Lower leg skin (tissue), 4 donors: ENCODE data around the gene TBCD. TPM values are rescaled to one million over a fixed set of nuclear protein-coding genes. Genes with fewer than 3 reads are reported as not detected.

Source experiments
- DNase-seq, 2 donors: peaks; one replicate each; pipeline ENCODE4 v3.0.0-alpha.2; 2019; ENCODE audit warnings: low spot score in 2 of 2
- H3K4me3 ChIP-seq: fragments of 200-600 bp; sonication (generic); 2 replicates; pipeline ENCODE4 v1.5.1; 2017; ENCODE audit warnings: mild to moderate bottlenecking, low read depth; ENCODE audit not compliant: poor library complexity, severe bottlenecking
- CTCF ChIP-seq, 3 donors: fragments of 450-650 bp; IDR thresholded peaks; one replicate each; pipeline ENCODE4 v1.5.1; 2016; ENCODE audit warnings: antibody characterized with exemption in 3 of 3, mild to moderate bottlenecking in 3 of 3, moderate library complexity in 2 of 3
- POLR2A ChIP-seq, 2 donors: fragments of 450-650 bp; IDR thresholded peaks; one replicate each; pipeline ENCODE4 v1.6.1; 2016 to 2017; ENCODE audit warnings: antibody characterized with exemption in 2 of 2, mild to moderate bottlenecking in 1 of 2, moderate library complexity in 1 of 2
- WGBS, 2 donors: methylation state at CpG; one replicate each; pipeline ENCODE4 v1.1.5; 2018; 5-methylcytosine and 5-hydroxymethylcytosine counted together
- intact Hi-C: fragments of 100-400 bp; cut with DNase I; formaldehyde crosslinking; loops from one replicate; pipeline ENCODE4 v1.15.0; 2023; ENCODE audit warnings: low total_unique reads
- total RNA-seq, 4 donors: library from RNA; depleted of rRNA; stranded (reverse); fragments of >200 nt; gene quantifications; one replicate each; pipeline ENCODE4 v1.1.0, GENCODE V29; 2016

TBCD gene
- total RNA-seq, 4 donors from 2014 or later: 38.7 to 73.4 (median 51.5) TPM

GRCh38 chr17:82807101-82807500 is 55.2 kb downstream of the TBCD start:
- no peak for DNase-seq
- no peak overlapping the region for H3K4me3 ChIP-seq
- 77 to 79% methylated on average over 9 of the region's 9 CpGs for WGBS, 2 donors
- no peak for TF ChIP-seq POLR2A (IDR thresholded peaks at IDR 0.05)
- no peak for TF ChIP-seq CTCF (IDR thresholded peaks at IDR 0.05)
- intact Hi-C loops: no loop called here

- no peak for TF ChIP-seq CTCF (IDR thresholded peaks at IDR 0.05)
- TF ChIP-seq POLR2A (IDR thresholded peaks at IDR 0.05): no peak
- DNase-seq: no peak
- 86 to 89% methylated on average over 21 of the region's 21 CpGs for WGBS, 2 donors
- intact Hi-C loops: no loop called here
- no peak overlapping the region for H3K4me3 ChIP-seq
These were observed 55.7 kb downstream of the TBCD start for GRCh38 chr17:82807562-82807961.

GRCh38 chr17:82808006-82808405 is 56.1 kb downstream of the TBCD start:
- intact Hi-C loops: no loop called here
- WGBS, 2 donors: 88 to 91% methylated on average over 8 of the region's 8 CpGs
- no peak overlapping the region for H3K4me3 ChIP-seq
- no peak for TF ChIP-seq POLR2A (IDR thresholded peaks at IDR 0.05)
- no peak for TF ChIP-seq CTCF (IDR thresholded peaks at IDR 0.05)
- DNase-seq: no peak

GRCh38 chr17:82808921-82809905 is 57.3 kb downstream of the TBCD start:
- DNase-seq: no peak
- WGBS, 2 donors: 84 to 91% methylated on average over 32 to 33 of the region's 35 CpGs
- intact Hi-C loops: no loop called here
- TF ChIP-seq POLR2A (IDR thresholded peaks at IDR 0.05) (no peak), CTCF (IDR thresholded peaks at IDR 0.05) (no peak)
- no peak overlapping the region for H3K4me3 ChIP-seq

- TF ChIP-seq CTCF (IDR thresholded peaks at IDR 0.05) (no peak), POLR2A (IDR thresholded peaks at IDR 0.05) (no peak)
- intact Hi-C loops: no loop called here
- WGBS, 2 donors: 84 to 92% methylated on average over 22 of the region's 22 CpGs
- H3K4me3 ChIP-seq: no peak overlapping the region
- no peak for DNase-seq
These were observed 59.0 kb downstream of the TBCD start for GRCh38 chr17:82810644-82811430.
